ENCODE measurements around the gene PHETA1. TPM values are rescaled to one million over a fixed set of nuclear protein-coding genes. Genes with fewer than 3 reads are reported as not detected.

Gene PHETA1
- total RNA-seq, 1 experiment from 2014 or later: 26.2 TPM

DNA sequence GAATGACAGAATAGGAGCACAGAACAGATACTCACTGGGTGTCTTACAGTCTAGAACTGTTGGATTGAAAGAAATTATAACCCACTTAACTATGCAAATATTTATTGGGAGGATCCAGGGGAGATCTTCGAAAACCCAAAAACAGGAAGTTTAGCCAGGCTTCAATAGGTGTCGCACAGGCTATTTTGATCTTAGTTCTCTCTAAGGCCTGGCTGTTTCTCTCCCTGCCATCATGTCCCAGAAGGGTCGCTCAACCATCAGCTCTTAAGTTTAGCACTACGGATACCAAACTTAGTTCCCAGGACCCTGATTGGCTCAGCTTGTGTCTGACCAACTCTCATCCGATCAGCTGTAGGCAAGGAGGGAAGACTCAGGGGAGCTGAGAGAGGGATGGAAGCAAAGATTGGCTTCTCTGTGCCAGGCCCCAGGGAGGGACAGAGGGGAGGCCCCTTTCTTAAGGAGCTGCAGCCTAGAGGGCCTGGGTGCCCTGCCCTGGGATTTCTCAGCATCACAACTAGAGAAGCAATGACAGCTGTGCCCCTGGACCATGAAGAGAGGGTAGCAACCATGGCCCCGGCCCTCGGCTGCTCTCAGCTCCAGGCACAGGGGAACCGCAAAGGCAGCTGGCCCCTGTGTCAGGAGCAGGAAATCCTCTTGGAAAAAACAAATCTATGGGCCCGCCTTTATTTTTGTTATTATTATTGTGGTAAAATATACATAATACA, 13.5 kb downstream of the PHETA1 start:
- BruUV-seq (replicated peaks): no TSS peak
- Histone ChIP-seq H3K79me2 (ENCODE audit: low read depth) (no peaks in the 10 kb centered on the region), H3K4me3 (no peak overlapping the region), H3K4me2 (no peak overlapping the region), H3K9me2 (ENCODE audit: insufficient read depth) (no peaks in the 10 kb centered on the region), H4K20me1 (ENCODE audit: insufficient read depth) (no peaks in the 10 kb centered on the region), H3K9me3 (ENCODE audit: insufficient read depth, low read depth) (no peaks in the 10 kb centered on the region), H3K27ac (no peak overlapping the region), H2AFZ (no peak overlapping the region), H3F3A (ENCODE audit: insufficient read depth, low read depth) (no peaks in the 10 kb centered on the region), H3K36me3 (ENCODE audit: low read depth) (no peaks in the 10 kb centered on the region), H3K27me3 (ENCODE audit: insufficient read depth, low read depth) (no peaks in the 10 kb centered on the region), H3K4me1 (replicated peaks; ENCODE audit: insufficient read depth) (no peaks in the 10 kb centered on the region)
- POLR2A ChIA-PET (ENCODE audit: unreplicated experiment): no interaction called here
- TF ChIP-seq, protein P1, sequence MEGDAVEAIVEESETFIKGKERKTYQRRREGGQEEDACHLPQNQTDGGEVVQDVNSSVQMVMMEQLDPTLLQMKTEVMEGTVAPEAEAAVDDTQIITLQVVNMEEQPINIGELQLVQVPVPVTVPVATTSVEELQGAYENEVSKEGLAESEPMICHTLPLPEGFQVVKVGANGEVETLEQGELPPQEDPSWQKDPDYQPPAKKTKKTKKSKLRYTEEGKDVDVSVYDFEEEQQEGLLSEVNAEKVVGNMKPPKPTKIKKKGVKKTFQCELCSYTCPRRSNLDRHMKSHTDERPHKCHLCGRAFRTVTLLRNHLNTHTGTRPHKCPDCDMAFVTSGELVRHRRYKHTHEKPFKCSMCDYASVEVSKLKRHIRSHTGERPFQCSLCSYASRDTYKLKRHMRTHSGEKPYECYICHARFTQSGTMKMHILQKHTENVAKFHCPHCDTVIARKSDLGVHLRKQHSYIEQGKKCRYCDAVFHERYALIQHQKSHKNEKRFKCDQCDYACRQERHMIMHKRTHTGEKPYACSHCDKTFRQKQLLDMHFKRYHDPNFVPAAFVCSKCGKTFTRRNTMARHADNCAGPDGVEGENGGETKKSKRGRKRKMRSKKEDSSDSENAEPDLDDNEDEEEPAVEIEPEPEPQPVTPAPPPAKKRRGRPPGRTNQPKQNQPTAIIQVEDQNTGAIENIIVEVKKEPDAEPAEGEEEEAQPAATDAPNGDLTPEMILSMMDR (conservative IDR thresholded peaks at IDR 0.05): no peak
- TF ChIP-seq EZH2 (IDR thresholded peaks at IDR 0.05; ENCODE audit: low read depth): no peak
- DNase-seq: no peak
- CTCF ChIA-PET: interaction anchor here (0.6 kb wide), 1 partner anchor 427 kb away, joined by 6 read pairs; no protein-coding TSS in a partner anchor
- intact Hi-C loops (cut with micrococcal nuclease; ENCODE audit: unreplicated experiment): no loop called here

DNA sequence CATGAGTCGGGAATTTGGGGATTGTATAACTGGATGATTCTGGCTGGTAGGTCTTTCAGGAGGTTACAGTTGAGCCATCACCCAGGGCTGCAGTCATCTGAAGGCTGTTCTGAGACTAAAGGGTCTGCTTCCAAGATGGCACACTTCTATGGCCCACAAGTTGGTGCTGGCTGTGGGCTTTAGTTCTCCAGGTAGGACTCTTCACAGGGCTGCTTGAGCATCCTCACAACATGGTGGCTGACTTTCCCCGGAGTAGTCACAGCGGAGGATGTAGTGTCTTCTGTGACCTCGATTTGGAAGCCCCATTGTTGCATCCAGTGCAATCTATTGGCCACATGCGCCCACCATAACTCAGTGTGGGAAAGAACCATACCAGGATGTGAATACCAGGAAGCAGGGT, 14.4 kb downstream of the PHETA1 start:
- no peaks in the 10 kb centered on the region for H3K79me2 ChIP-seq (ENCODE audit: low read depth)
- no peak overlapping the region for H3K4me2 ChIP-seq
- ChIA-PET CTCF (no interaction called here), POLR2A (ENCODE audit: unreplicated experiment) (no interaction called here)
- no peaks in the 10 kb centered on the region for H3K9me2 ChIP-seq (ENCODE audit: insufficient read depth)
- no peaks in the 10 kb centered on the region for H4K20me1 ChIP-seq (ENCODE audit: insufficient read depth)
- no peak overlapping the region for H3K27ac ChIP-seq
- intact Hi-C loops (cut with micrococcal nuclease; ENCODE audit: unreplicated experiment): no loop called here
- DNase-seq: no peak
- H3F3A ChIP-seq (ENCODE audit: insufficient read depth, low read depth): no peaks in the 10 kb centered on the region
- H3K9me3 ChIP-seq (ENCODE audit: insufficient read depth, low read depth): no peaks in the 10 kb centered on the region
- H2AFZ ChIP-seq: no peak overlapping the region
- H3K36me3 ChIP-seq (ENCODE audit: low read depth): no peaks in the 10 kb centered on the region
- TF ChIP-seq EZH2 (IDR thresholded peaks at IDR 0.05; ENCODE audit: low read depth): no peak
- H3K4me1 ChIP-seq (replicated peaks; ENCODE audit: insufficient read depth): no peaks in the 10 kb centered on the region
- H3K27me3 ChIP-seq (ENCODE audit: insufficient read depth, low read depth): no peaks in the 10 kb centered on the region
- no TSS peak for BruUV-seq (replicated peaks)
- H3K4me3 ChIP-seq: no peak overlapping the region

DNA sequence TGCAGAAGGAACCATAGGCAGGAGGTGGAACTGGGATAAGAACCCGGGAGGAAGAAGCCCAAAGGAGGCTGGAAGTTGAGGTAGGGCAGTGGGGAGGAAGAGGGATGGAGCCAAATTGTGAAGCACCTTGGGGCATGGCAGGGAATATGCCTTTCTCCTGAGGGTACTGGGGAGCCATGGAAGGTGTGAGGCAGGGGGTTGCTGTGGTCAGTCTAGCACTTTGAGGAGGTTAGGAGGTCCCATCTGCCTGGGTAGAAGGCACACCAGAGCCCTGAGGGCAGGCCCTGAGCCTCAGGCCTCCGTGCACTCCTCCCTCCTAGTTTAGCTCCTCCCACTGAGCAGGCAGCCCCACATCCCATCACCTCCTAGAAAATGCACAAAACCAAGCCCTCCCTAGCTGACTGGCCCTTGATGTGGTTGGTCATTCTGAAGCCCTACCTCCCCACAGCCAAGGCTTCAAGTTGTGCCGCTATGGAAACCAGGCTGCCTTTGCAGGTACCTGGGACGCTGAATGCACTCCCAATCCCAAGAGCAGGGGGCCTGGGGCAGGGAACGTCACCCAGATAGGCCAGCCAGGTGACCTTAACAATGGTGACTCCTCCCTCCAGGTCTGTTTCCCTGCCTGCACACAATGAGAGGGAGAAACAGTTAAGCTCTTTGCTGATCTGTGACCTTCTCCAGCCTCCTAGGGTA, 15.1 kb downstream of the PHETA1 start:
- no peak for DNase-seq
- no peaks in the 10 kb centered on the region for H4K20me1 ChIP-seq (ENCODE audit: insufficient read depth)
- TF ChIP-seq EZH2 (IDR thresholded peaks at IDR 0.05; ENCODE audit: low read depth): no peak
- H3K79me2 ChIP-seq (ENCODE audit: low read depth): no peaks in the 10 kb centered on the region
- no peaks in the 10 kb centered on the region for H3K36me3 ChIP-seq (ENCODE audit: low read depth)
- POLR2A ChIA-PET (ENCODE audit: unreplicated experiment): no interaction called here
- no peak overlapping the region for H3K4me3 ChIP-seq
- no peaks in the 10 kb centered on the region for H3K9me2 ChIP-seq (ENCODE audit: insufficient read depth)
- H3F3A ChIP-seq (ENCODE audit: insufficient read depth, low read depth): no peaks in the 10 kb centered on the region
- H3K4me2 ChIP-seq: no peak overlapping the region
- H3K27me3 ChIP-seq (ENCODE audit: insufficient read depth, low read depth): no peaks in the 10 kb centered on the region
- no peaks in the 10 kb centered on the region for H3K4me1 ChIP-seq (replicated peaks; ENCODE audit: insufficient read depth)
- no peak overlapping the region for H3K27ac ChIP-seq
- no TSS peak for BruUV-seq (replicated peaks)
- intact Hi-C loops (cut with micrococcal nuclease; ENCODE audit: unreplicated experiment): no loop called here
- CTCF ChIA-PET: no interaction called here
- H3K9me3 ChIP-seq (ENCODE audit: insufficient read depth, low read depth): 0 out of 2 replicates have a peak, but pooled peaks cover 5% of the 10 kb centered on the region
- no peak overlapping the region for H2AFZ ChIP-seq

DNA sequence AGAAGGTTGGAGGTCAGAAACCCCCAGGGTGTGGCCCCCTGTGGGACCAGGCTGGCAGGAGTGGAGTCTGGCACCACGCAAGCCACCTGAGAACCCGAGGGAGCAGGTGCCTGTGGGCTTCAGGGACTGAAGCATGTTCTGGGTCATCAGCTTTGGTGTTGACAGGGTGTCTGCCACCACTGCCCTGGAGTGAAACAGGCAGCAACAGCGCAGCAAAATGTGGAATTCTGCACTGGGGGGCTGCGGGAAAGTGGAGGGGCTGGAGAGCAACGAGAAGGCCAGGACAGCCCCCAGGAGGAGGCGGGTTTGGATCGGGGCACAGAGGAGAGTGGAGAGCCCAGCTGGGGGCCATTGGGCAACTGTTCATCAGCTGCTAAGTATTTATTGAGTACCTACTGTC, 15.9 kb downstream of the PHETA1 start:
- CTCF ChIA-PET: no interaction called here
- intact Hi-C loops (cut with micrococcal nuclease; ENCODE audit: unreplicated experiment): no loop called here
- peaks cover 10% of the 10 kb centered on the region; the same call in 1 of the 2 replicates for H3K9me3 ChIP-seq (ENCODE audit: insufficient read depth, low read depth)
- no peak overlapping the region for H3K4me2 ChIP-seq
- H3K27ac ChIP-seq: no peak overlapping the region
- TF ChIP-seq, protein P1 (conservative IDR thresholded peaks at IDR 0.05): no peak
- no peak for TF ChIP-seq EZH2 (IDR thresholded peaks at IDR 0.05; ENCODE audit: low read depth)
- H3K36me3 ChIP-seq (ENCODE audit: low read depth): no peaks in the 10 kb centered on the region
- no peaks in the 10 kb centered on the region for H3F3A ChIP-seq (ENCODE audit: insufficient read depth, low read depth)
- DNase-seq: no peak
- H2AFZ ChIP-seq: no peak overlapping the region
- H3K4me1 ChIP-seq (replicated peaks; ENCODE audit: insufficient read depth): no peaks in the 10 kb centered on the region
- no peaks in the 10 kb centered on the region for H3K79me2 ChIP-seq (ENCODE audit: low read depth)
- no peaks in the 10 kb centered on the region for H3K27me3 ChIP-seq (ENCODE audit: insufficient read depth, low read depth)
- no peaks in the 10 kb centered on the region for H4K20me1 ChIP-seq (ENCODE audit: insufficient read depth)
- no peak overlapping the region for H3K4me3 ChIP-seq
- H3K9me2 ChIP-seq (ENCODE audit: insufficient read depth): no peaks in the 10 kb centered on the region
- POLR2A ChIA-PET (ENCODE audit: unreplicated experiment): no interaction called here
- no TSS peak for BruUV-seq (replicated peaks)

All from PC-9 (cell line).